CD4-positive, alpha-beta T cell treated with Interferon gamma for 1 hour (primary cell): ENCODE measurements around the gene RTN3.
"Not testable (repeated sequence)": the region's sequence is repeated elsewhere in the genome, so short reads cannot be mapped to it uniquely, and the experiment has no call there.

ENCODE experiments used
- DNase-seq: peaks from one replicate; pipeline ENCODE4 v3.0.0-alpha.2; 2020

RTN3 gene

DNA sequence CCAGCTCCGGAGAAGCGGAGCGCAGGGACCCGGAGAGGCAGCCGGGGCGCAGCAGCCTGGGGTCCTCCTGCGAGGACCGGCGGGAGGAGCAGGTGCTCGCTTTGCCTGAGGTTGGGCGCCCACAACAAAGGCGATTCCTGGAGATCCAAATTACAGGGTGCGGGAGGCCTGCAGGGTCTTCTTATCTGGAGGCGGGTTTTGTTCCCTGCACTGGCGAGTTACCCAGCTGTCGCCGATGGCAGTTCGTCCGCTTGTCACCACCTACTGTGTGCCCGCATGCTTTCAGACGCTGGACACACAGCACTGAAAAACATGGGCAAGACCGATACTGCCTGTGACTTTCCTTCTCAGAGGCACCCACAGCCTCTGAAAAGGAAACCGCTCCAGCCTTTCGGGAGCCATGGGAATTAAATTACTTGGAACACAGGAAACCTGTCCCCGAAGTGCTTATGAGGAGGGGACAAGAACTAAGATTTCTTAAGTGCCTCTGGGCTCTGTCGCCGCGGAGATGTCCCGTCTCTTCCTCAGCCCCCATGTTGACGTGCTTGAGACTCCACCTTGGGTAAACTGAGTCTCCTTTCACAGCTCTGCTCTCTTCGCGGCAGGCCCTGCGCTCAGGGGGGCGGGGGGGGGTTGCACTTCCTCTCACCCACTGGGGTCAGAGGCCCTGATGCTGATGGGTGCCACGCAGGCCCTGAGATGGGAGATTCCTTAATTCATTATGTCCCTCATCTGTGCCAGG is 88.6 kb downstream of the RTN3 start:
- DNase-seq, result no peak

DNA sequence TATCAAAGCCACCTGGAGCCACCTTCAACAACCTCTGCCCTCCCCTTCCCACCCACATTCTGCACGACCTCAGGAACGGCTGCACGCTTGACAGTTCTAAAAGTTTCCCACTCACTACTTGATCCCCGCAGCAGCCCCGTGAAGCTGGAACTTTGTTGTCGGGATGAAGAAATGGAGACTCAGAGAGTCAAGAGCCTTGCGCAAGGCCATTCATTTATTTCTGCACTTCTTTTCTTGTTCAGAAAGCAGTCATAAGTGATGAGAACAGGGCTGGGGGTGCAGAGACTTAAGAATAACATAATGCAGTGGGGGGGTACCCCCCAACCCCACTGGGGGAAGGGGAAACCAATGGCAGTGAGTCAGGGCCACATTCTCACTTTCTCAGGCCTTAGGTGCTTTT is 89.5 kb downstream of the RTN3 start:
- DNase-seq, result no peak

DNA sequence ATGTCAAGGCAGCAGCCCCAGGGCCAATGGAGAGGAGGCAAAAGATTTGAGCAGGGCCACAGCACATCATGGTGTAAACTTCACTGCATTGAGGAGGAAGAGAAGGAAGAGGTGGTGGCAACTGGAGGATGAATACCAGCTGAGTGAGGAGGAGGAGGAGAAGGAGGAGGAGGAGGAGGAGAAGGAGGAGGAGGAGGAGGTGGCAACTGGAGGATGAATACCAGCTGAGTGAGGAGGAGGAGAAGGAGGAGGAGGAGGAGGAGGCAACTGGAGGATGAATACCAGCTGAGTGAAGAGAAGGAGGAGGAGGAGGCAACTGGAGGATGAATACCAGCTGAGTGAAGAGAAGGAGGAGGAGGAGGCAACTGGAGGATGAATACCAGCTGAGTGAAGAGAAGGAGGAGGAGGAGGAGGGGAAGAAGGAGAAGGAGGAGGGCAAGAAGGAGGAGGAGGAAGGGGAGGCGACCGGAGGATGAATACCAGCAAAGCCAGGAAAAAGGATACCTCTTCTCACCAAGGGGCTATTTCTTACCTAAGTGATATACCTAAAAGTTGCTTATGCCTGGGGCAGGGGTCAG is 90.5 kb downstream of the RTN3 start:
- DNase-seq, result not testable (repeated sequence)

DNA sequence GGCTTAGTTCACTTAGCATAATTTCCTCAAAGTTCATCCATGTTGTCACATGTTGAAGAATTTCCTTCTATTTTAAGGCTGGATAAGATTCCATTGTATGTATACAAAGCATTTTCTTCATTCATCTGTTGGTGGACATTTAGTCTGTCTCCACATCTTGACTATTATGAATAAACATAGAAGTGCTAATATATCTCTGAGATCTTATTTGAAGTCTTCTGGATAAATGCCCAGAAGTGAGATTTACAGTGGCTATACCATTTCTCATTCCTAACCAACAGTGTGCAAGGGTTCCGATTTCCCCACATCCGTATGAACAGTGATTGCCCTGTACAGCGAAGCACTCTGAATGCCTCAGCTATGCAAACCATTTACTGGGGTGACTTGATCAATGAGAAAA is 93.9 kb downstream of the RTN3 start:
- no peak for DNase-seq

DNA sequence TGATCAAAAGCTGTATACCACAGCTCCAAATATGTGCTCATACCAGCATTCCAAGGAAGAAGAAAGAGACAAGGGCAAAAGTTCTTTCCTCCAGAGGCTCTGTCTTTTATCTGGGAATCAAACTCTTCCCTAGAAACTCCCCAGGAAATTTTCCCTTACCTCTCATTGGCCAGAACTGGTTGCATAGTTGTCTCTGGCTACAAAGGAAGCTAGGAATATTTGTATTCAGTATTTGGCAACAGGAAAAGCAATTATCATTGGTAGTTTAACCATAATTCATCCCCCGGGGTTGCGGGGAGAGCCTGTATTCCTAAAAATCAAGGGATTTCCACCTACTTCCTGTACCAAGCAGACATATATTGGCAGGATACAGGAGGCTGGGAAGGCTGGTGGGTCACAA is 97.7 kb downstream of the RTN3 start:
- no peak for DNase-seq

DNA sequence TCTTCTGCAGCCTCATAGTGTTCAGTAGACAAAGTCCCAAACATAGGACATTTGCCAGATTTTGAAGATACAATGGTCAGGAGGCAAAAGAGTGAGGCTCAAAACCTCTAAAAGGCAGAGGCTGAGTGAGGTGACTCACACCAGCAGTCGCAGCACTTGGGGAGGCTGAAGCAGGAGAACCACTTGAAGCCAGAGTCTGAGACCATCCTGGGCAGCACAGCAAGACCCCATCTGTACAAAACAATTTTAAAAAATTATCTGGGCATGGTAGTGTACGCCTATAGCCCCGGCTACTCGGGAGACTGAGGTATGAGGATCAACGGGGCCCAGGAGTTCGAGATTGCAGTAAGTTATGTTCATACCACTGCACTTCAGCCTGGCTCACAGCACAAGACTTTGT is 101.4 kb downstream of the RTN3 start:
- DNase-seq, result no peak

DNA sequence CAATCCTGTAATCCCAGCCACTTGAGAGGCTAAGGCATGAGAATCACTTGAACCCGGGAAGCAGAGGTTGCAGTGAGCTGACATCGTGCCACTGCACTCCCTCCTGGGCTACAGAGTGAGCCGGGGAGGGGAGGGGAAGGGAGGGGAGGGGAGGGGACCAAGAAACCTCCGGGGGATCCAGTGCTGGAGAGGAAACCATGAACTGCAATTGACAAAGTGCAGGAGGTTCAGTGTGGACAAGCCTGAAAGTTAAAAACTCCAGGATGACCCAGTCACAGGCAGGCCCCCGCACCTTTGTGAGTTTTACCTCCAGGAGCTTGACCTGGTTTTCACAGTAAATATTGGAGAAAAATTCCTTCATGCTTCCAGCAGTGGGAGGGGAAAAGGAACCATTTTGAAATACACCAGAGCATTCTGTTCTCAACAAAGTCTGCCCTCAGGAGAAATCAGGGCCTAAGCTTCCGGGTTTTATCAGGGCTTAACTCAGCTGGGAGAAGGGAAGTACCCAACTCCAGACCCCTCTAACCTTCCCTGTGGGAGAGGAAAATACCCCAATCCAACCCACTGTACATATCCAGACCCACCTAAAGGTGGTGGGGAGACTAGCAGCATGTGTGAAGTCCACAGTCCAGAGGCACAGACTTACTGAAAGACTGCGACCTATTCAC is 102.8 kb downstream of the RTN3 start:
- DNase-seq, result no peak

DNA sequence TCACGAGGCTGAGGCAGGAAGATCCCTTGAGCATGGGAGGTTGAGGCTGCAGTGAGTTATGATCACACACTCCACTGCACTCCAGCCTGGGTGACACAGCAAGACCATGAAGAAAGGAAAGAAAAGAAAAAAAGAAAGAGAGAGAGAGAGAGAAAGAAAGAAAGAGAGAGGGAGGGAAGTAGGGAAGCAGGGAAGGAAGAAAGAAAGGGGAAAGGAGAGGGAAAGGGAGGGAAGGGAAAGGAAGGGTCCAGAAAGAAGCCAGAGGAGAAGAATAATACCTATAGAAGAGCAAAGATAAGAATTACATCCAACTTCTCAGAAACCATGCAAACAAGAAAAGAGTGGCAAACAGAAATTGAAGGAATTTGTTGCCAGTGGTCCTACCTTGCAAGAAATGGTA is 104.5 kb downstream of the RTN3 start:
- DNase-seq, result no peak

DNA sequence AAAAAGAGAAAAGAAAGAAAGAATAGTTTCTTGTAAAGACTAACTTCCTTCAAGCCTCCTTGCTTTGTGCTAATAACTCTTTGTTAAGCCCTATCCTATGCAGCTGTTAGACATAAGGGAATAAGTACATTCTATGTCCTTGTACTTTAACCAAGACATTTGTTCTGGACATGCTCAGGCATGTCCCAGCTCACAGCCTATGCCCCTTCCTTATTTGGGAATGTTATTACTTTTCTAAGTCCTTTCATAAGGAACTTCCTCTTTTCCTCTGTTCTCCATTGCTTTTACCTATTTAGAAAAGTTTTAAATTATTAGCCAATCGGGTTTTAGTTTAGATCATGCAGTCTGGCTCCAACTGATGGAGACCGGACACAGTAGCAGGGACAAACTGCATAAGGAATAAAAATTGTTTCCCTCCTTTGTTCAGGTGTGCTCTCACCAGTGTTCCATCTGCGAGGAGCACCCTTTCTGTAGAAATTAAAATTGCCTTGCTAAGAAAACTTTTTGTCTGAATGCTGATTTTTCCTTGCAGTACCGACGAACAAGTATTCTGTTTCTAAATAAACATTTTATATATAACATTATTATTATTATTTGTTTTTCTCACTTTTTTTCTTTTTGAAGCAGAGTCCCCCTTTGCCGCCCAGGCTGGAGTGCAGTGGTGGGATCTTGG is 110.3 kb downstream of the RTN3 start:
- no peak for DNase-seq

DNA sequence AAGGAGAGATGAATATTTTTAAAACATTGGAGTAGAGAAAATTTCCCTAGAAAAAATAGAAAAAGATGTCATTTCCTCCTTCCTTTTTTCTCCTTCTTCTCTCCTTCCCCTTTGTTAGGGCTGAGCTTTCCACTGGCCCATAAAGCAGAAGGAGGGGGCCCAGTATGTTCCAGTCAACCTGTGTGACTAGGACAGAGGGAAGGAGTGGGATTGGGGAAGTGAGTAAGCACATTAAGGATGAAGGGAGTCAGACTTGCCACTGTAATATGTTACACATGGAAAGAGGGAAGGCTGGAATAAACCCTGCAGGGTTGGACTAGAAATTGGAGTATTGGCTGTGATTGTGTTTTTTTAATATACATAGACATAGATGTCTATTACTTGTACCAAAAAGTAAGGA is 111.9 kb downstream of the RTN3 start:
- no peak for DNase-seq

DNA sequence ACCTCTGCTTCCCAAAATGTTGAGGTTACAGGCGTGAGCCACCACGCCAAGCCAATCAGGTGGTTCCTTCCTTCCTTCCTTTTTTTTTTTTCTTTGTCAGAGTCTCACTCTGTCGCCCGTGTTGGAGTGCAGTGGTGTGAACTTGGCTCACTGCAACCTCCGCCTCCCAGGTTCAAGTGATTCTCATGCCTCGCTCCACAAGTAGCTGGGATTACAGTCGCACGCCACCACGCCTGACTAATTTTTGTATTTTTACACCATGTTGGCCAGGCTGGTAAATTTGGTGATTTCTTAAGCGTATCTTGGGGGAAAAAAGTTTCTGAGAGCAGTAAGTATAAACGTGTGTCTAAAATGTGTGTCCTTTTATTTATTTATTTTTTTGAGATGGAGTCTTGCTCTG is 113.8 kb downstream of the RTN3 start:
- DNase-seq, result no peak

DNA sequence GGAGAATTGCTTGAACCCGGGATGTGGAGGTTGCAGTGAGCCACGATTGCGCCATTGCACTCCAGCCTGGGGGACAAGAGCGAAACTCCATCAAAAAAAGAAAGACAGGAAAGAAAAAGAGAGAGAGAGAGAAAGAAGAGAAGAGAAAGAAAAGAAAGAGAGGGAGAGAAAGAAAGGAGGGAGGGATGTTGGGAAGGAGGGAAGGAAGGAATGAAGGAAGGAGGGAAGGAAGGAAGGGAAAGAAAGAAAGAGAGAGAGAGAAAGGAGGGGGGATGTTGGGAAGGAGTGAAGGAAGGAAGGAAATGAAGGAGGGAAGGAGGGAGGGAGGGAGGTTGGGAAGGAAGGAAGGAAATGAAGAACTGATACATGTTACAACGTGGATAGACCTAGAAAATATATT is 119.6 kb downstream of the RTN3 start:
- DNase-seq, result no peak

DNA sequence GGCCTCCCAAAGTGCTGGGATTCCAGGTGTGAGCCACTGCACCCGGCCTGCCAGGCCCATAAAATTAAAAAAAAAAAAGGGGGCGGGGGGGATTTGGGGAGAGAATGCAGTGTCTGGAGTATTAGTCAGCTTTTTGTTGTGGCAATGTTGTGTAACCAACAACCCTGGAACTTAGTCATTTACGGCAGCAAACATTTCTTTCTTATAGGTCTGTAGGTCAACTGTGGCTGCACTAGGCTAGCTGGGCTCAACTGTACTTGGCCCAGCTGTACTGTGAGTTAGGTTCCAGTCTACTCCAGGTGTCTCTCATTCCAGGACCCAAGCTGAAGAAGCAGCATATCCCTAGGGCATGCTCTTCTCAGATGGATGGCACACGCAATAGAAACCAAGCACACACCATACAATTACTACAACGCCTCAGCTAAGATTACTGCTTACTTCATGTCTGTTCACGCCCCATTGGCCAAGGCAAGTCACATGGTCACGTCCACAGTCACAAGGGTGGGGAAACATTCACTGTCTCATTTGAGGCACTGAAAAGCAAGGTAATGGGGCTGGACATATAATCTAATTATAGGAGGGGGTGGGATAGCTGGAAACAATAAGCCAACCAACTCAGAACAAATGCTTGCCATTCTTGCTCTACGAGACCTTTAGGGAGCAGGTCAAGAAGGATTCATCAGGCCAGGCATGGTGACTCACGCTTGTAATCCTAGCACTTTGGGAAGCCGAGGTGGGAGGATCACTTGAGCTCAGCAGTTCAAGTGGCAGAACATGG is 121.5 kb downstream of the RTN3 start:
- no peak for DNase-seq

DNA sequence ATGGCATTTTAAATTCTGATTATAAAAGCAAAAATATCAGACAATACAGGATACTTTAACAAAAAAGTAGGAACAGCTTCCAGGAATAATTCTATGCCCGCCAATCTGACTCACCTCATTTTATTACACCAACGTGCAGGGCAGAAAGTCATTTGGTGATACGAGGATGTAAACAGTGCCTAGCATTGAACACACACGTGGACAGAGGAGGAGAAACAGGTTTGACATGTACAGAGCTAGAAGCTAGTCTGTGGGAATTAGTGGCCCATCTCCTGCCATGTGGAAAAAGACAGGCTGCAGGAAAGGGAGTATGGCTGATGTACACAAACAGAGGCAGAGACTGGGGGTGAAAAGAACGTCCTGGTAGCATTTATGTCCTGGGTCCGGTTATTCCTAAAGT is 123.0 kb downstream of the RTN3 start:
- DNase-seq, result no peak

DNA sequence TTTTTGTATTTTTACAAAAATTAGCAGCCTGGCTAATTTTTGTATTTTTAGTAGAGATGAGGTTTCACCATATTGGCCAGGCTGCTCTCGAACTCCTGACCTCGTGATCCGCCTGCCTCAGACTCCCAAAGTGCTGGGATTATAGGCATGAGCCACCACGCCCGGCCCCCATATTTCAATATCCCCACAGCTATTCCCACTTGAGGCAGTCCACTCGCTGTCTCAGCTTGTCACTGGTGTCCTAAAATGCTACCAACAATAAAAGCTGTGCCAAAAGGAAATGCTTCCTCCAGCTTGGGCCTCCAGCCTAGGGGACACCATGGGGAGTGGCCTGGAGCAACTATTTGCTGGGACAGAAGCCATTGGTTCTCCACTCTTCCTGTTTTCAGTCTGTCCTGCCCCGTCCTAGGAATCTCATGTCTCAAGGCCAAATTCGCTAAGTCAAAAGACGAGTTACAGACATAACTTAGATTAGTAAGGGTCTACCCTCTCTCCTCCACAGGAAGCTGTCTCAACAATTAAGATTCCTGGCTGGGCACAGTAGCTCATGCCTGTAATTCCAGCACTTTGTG is 124.6 kb downstream of the RTN3 start:
- no peak for DNase-seq
